C4-2B (cell line): ENCODE measurements around the gene HES5.

Source experiments
- H3K27ac ChIP-seq: fragments of 450-650 bp; 2 replicates; pipeline ENCODE4 v1.5.1; 2017
- CTCF ChIP-seq: fragments of 450-650 bp; conservative IDR thresholded peaks from 2 replicates; pipeline ENCODE4 v1.5.1; 2017; ENCODE audit warnings: mild to moderate bottlenecking
- ZFX ChIP-seq: fragments of 450-650 bp; IDR thresholded peaks from 2 replicates; pipeline ENCODE4 v1.6.1; 2017

The HES5 gene

GRCh38 chr1:2506007-2506860 lies 23.8 kb downstream of the HES5 start:
- no peak overlapping the region for H3K27ac ChIP-seq
- TF ChIP-seq CTCF (no peak), ZFX (no peak)

- no peak overlapping the region for H3K27ac ChIP-seq
- TF ChIP-seq CTCF (no peak), ZFX (no peak)
Observed at GRCh38 chr1:2505461-2505994, 24.5 kb downstream of the HES5 start.

GRCh38 chr1:2504949-2505272 lies 25.2 kb downstream of the HES5 start:
- TF ChIP-seq ZFX (no peak), CTCF (no peak)
- H3K27ac ChIP-seq, result no peak overlapping the region

- no peak overlapping the region for H3K27ac ChIP-seq
- TF ChIP-seq CTCF (no peak), ZFX (no peak)
Observed at GRCh38 chr1:2504225-2504948, 25.7 kb downstream of the HES5 start.

GRCh38 chr1:2503554-2504224 lies 26.4 kb downstream of the HES5 start:
- H3K27ac ChIP-seq, result no peak overlapping the region
- TF ChIP-seq ZFX (no peak), CTCF (no peak)

GRCh38 chr1:2502661-2503553 lies 27.2 kb downstream of the HES5 start:
- no peak for TF ChIP-seq CTCF
- TF ChIP-seq ZFX, result no peak
- no peak overlapping the region for H3K27ac ChIP-seq
